Endodermal cell (in vitro differentiated cells): ENCODE data around the gene NFATC1. TPM values are rescaled to one million over a fixed set of nuclear protein-coding genes. Genes with fewer than 3 reads are reported as not detected.

Experiments used
- DNase-seq: peaks from one replicate; pipeline ENCODE4 v3.0.0-alpha.2; 2017
- H3K27ac ChIP-seq: 2 replicates; pipeline ENCODE4 v1.5.1; 2013; ENCODE audit warnings: mild to moderate bottlenecking, low read depth, low read length, moderate library complexity
- H3K27me3 ChIP-seq: 2 replicates; pipeline ENCODE4 v1.6.1; 2013; ENCODE audit warnings: mild to moderate bottlenecking, low read length, moderate library complexity; ENCODE audit not compliant: insufficient read depth, control insufficient read depth, poor library complexity, severe bottlenecking
- H3K36me3 ChIP-seq: 2 replicates; pipeline ENCODE4 v1.7.0; 2013; ENCODE audit warnings: mild to moderate bottlenecking, low read length, moderate library complexity; ENCODE audit not compliant: control insufficient read depth, insufficient read depth
- H3K4me1 ChIP-seq: one replicate; pipeline ENCODE4 v1.7.0; 2013; ENCODE audit warnings: low read length; ENCODE audit not compliant: control insufficient read depth, insufficient read depth
- H3K4me3 ChIP-seq: 2 replicates; pipeline ENCODE4 v1.5.1; 2013; ENCODE audit warnings: mild to moderate bottlenecking, low read length, moderate library complexity
- H3K9ac ChIP-seq: 2 replicates; pipeline ENCODE4 v1.6.1; 2013; ENCODE audit warnings: mild to moderate bottlenecking, low read length, moderate library complexity; ENCODE audit not compliant: poor library complexity, severe bottlenecking; ENCODE audit errors: extremely low read depth
- H3K9me3 ChIP-seq: 2 replicates; pipeline ENCODE4 v1.6.1; 2013; ENCODE audit warnings: mild to moderate bottlenecking, low read length, moderate library complexity; ENCODE audit not compliant: control insufficient read depth
- H3K27ac Mint-ChIP-seq: 2 replicates; pipeline ENCODE4 v1.8.0; 2020; ENCODE audit warnings: mixed read lengths
- H3K27me3 Mint-ChIP-seq: 2 replicates; pipeline ENCODE4 v1.8.0; 2021; ENCODE audit warnings: mild to moderate bottlenecking, mixed read lengths; ENCODE audit not compliant: insufficient read depth
- H3K36me3 Mint-ChIP-seq: 2 replicates; pipeline ENCODE4 v1.8.0; 2020; ENCODE audit warnings: low read depth, mixed read lengths
- H3K4me1 Mint-ChIP-seq: 2 replicates; pipeline ENCODE4 v1.8.0; 2020; ENCODE audit warnings: mixed read lengths
- H3K4me3 Mint-ChIP-seq: 2 replicates; pipeline ENCODE4 v1.8.0; 2020; ENCODE audit warnings: mild to moderate bottlenecking, moderate library complexity, mixed read lengths
- H3K9me3 Mint-ChIP-seq: 2 replicates; pipeline ENCODE4 v1.8.0; 2020; ENCODE audit warnings: mild to moderate bottlenecking, mixed read lengths
- WGBS, 2 experiments: methylation state at CpG; one replicate each; pipeline versions ENCODE4 v1.1.5 to v1.1.7; 2013; ENCODE audit warnings: missing lambda C conversion rate in 2 of 2, mixed read lengths in 1 of 2; ENCODE audit not compliant: insufficient coverage in 1 of 2, insufficient read length in 1 of 2; 5-methylcytosine and 5-hydroxymethylcytosine counted together
- total RNA-seq, 2 donors: library from RNA; stranded (reverse); fragmentation: NEBNext Ultra II Directional in 1 of 2; extraction: Animal tissue kit (Norgen Biotek cat#: 25700) in 1 of 2; gene quantifications; 2 replicates in 1 of 2; 3 replicates in 1 of 2; pipeline ENCODE4 v1.2.1, GENCODE V29; 2021
- TF ChIP-seq, protein P1 (sequence below): fragments of 200-600 bp; sonication (generic); conservative IDR thresholded peaks from 2 replicates; pipeline ENCODE4 v1.5.0; 2021; ENCODE audit warnings: antibody characterized with exemption, mild to moderate bottlenecking

NFATC1 gene
- total RNA-seq, 2 donors from 2014 or later = 23.4 to 32.5 TPM

DNA sequence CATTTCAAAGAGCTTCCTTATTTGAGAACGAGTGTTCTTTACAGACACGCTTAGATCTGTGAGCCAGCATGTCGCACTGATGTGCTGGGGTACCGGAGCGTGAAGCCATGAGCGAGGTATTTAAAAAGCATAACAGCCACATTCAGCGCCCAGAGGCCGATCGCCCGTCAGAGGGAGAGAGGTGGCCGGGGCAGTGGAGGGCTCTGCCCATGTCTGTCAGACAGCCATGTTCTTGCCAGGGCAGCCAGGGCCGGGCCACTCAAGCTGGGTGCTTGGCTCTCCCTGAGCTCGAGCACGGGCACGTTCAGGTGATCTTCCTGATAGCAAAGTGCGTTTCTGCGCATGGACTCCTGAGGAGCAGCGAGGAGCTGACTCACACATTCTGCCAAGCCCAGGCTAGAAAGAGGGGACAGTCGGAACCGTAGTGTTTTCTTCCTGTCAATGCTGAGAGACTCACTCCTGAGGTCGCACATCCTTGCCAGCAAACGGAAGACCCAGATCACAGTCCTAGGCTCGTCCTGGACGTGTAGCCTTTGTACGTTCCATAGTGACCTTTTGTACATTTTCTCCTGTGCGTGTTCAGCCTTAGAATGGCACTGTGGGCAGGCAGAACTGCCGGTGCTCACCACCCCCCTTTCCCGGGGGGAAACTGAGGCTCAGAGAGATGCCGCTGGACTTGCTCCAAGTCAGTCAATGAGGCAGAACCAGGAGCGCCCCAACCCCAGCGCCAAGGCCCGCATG, 100.7 kb downstream of the NFATC1 start:
- H3K27ac Mint-ChIP-seq = no peak overlapping the region
- H3K27ac ChIP-seq = no peak overlapping the region

DNA sequence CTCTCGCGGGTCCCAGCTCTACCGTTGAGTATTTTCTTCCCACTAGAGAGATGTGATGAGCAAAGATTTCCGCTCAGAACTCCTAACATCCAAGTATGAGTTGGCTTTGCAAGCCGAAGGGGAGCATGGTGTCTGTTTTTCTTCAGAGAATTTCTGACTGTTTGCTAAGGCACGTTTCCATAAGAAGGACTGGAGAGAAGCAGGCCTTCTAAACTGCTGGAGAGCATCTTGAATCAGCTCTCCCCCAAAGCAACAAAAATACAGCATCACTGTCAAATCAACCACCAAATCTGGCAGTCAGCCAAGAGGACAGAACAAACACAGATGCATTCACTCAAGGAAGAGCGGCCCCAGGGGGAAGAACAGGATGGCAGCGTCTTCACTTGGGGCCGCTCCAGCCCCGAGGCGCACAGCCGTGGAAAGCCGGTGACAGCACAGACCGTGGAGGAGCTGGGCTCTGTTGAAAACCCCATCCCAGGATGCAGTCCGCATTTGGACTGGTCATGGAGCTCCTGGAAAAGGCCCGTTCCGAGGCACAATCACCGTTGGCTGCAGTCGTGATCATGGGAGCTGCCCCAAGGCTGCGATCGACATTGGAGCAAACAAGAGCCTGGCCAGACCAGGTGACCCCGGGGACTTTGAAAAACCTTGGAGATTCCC, 101.4 kb downstream of the NFATC1 start:
- Histone ChIP-seq H3K27me3 (no peaks in the 10 kb centered on the region), H3K9me3 (peaks cover 39% of the 10 kb centered on the region), H3K9ac (no peak overlapping the region), H3K4me1 (no peaks in the 10 kb centered on the region), H3K27ac (no peak overlapping the region), H3K36me3 (no peaks in the 10 kb centered on the region), H3K4me3 (no peak overlapping the region)
- Mint-ChIP-seq H3K27ac (no peak overlapping the region), H3K4me3 (no peak overlapping the region), H3K4me1 (no peaks in the 10 kb centered on the region), H3K9me3 (peaks cover 37% of the 10 kb centered on the region), H3K27me3 (no peaks in the 10 kb centered on the region), H3K36me3 (peaks cover 39% of the 10 kb centered on the region)
- TF ChIP-seq, protein P1, sequence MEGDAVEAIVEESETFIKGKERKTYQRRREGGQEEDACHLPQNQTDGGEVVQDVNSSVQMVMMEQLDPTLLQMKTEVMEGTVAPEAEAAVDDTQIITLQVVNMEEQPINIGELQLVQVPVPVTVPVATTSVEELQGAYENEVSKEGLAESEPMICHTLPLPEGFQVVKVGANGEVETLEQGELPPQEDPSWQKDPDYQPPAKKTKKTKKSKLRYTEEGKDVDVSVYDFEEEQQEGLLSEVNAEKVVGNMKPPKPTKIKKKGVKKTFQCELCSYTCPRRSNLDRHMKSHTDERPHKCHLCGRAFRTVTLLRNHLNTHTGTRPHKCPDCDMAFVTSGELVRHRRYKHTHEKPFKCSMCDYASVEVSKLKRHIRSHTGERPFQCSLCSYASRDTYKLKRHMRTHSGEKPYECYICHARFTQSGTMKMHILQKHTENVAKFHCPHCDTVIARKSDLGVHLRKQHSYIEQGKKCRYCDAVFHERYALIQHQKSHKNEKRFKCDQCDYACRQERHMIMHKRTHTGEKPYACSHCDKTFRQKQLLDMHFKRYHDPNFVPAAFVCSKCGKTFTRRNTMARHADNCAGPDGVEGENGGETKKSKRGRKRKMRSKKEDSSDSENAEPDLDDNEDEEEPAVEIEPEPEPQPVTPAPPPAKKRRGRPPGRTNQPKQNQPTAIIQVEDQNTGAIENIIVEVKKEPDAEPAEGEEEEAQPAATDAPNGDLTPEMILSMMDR = no peak
- WGBS, 2 experiments = 93 to 94% methylated on average over 19 to 22 of the region's 22 CpGs
- DNase-seq = no peak

More for the DNA sequence above, 100.7 kb downstream of the NFATC1 start:
- peaks cover 37% of the 10 kb centered on the region for H3K9me3 Mint-ChIP-seq
- WGBS, 2 experiments = 94 to 96% methylated on average over 26 to 32 of the region's 32 CpGs
- TF ChIP-seq, protein P1 = no peak
- no peaks in the 10 kb centered on the region for H3K27me3 Mint-ChIP-seq
- Histone ChIP-seq H3K36me3 (no peaks in the 10 kb centered on the region), H3K9me3 (peaks cover 39% of the 10 kb centered on the region), H3K4me1 (no peaks in the 10 kb centered on the region), H3K4me3 (no peak overlapping the region), H3K27me3 (no peaks in the 10 kb centered on the region), H3K9ac (no peak overlapping the region)
- H3K4me1 Mint-ChIP-seq = no peaks in the 10 kb centered on the region
- no peak for DNase-seq
- H3K4me3 Mint-ChIP-seq = no peak overlapping the region
- H3K36me3 Mint-ChIP-seq = peaks cover 43% of the 10 kb centered on the region

DNA sequence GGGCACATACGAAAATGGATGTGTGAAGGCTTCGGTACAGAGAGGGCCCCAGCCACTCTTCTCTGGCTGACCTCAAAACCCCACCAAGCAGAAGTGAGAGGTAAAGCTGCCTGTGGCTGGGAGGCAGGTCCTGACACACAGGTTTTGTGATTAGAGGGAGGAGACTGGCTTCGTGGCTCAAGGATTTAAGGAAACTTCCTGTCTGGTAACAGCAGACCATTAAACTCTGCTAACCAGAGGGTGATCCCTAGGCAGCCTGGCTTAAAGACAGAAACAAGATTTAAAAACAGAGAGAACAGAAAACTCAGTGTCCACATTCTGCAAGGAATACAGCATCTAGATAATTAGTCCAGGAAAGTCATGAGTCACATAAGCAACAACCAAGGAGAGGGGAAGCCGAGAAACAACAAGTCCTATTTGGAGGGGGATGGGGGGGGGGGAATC, 101.9 kb downstream of the NFATC1 start:
- H3K4me1 Mint-ChIP-seq = no peaks in the 10 kb centered on the region
- TF ChIP-seq, protein P1 = no peak
- no peak overlapping the region for H3K27ac ChIP-seq
- H3K27me3 ChIP-seq = no peaks in the 10 kb centered on the region
- H3K36me3 Mint-ChIP-seq = peaks cover 36% of the 10 kb centered on the region
- no peaks in the 10 kb centered on the region for H3K27me3 Mint-ChIP-seq
- WGBS, 2 experiments = 95 to 100% methylated on average over 3 to 4 of the region's 4 CpGs
- H3K4me3 Mint-ChIP-seq = no peak overlapping the region
- H3K9ac ChIP-seq = no peak overlapping the region
- peaks cover 39% of the 10 kb centered on the region for H3K9me3 ChIP-seq
- no peak for DNase-seq
- H3K36me3 ChIP-seq = no peaks in the 10 kb centered on the region
- H3K4me3 ChIP-seq = no peak overlapping the region
- H3K27ac Mint-ChIP-seq = no peak overlapping the region
- no peaks in the 10 kb centered on the region for H3K4me1 ChIP-seq
- peaks cover 37% of the 10 kb centered on the region for H3K9me3 Mint-ChIP-seq
